ENCODE results near the gene CSH2. TPM values are rescaled to one million over a fixed set of nuclear protein-coding genes. Genes with fewer than 3 reads are reported as not detected.

CSH2 gene
- total and polyA plus RNA-seq, 2 of the 8 experiments (the other 6 are each of a cell fraction or from before 2014, with no cell fraction given) = 0.43 TPM; not detected in 1

GRCh38 chr17:63833026-63833740 lies 40.3 kb downstream of the CSH2 start:
- TF ChIP-seq POLR2A (IDR thresholded peaks at IDR 0.05; ENCODE audit: control extremely low read depth in 1 of 2, low read depth in 2 of 2, low read length in 2 of 2) = peak in 1 of 2 experiments; percentile 31; a peak in 1 of 3 replicates
- no peak for TF ChIP-seq PHF8 (conservative IDR thresholded peaks at IDR 0.05; ENCODE audit: low read depth, low read length)
- TF ChIP-seq POLR2AphosphoS5 (IDR thresholded peaks at IDR 0.05; ENCODE audit: low read depth, low read length) = 0 out of 2 replicates have a peak, but pooled peaks have one; percentile 28
- no peak for TF ChIP-seq RNF2 (IDR thresholded peaks at IDR 0.05; ENCODE audit: borderline replicate concordance, low read depth, low read length, missing control alignments, poor library complexity, severe bottlenecking)
- no peak for TF ChIP-seq NRF1 (IDR thresholded peaks at IDR 0.05; ENCODE audit: low read depth, low read length)
- TF ChIP-seq TCF12 (IDR thresholded peaks at IDR 0.05; ENCODE audit: low read depth, low read length) = no peak

More at GRCh38 chr17:63833026-63833740, 40.3 kb downstream of the CSH2 start:
- no peak overlapping the region for H2BK5ac ChIP-seq (ENCODE audit: low read depth, low read length)
- peaks cover under 1% of the 10 kb centered on the region; the same call in 1 of the 2 replicates for H3K23me2 ChIP-seq (ENCODE audit: low read depth, low read length)
- no peak overlapping the region for H4K91ac ChIP-seq (replicated peaks; ENCODE audit: insufficient read length, low read length)
- H2BK20ac ChIP-seq (ENCODE audit: low read length) = no peak overlapping the region
- no peak overlapping the region for H2BK12ac ChIP-seq (ENCODE audit: low read depth, low read length)
- H2BK15ac ChIP-seq (ENCODE audit: low read length) = no peak overlapping the region
- H3K27me3 ChIP-seq (replicated peaks in 1 of 4; ENCODE audit: control insufficient read depth in 3 of 4, extremely low read depth in 1 of 4, insufficient read depth in 3 of 4, low read length in 3 of 4) = no peaks in the 10 kb centered on the region
- H2AK5ac ChIP-seq (ENCODE audit: low read depth, low read length) = no peak overlapping the region
- H3K18ac ChIP-seq (ENCODE audit: extremely low read depth, low read length) = no peak overlapping the region
- no peak for DNase-seq (ENCODE audit: low read depth in 1 of 2, low spot score in 2 of 2)
- peaks cover 18% of the 10 kb centered on the region for H3K79me1 ChIP-seq (ENCODE audit: low read depth, low read length)
- no peak overlapping the region for H3K4me2 ChIP-seq (ENCODE audit: insufficient read depth in 1 of 2, low read depth in 2 of 2, low read length in 2 of 2)
- CTCF ChIA-PET (ENCODE audit: partially characterized antibody) = interaction anchor here (0.7 to 5.2 kb wide), 11 partner anchors 9 to 385 kb away, joined by 3 to 61 read pairs (median 3); no protein-coding TSS in a partner anchor
- H3K9me3 ChIP-seq (ENCODE audit: insufficient read depth in 2 of 2, low read depth in 1 of 2, low read length in 1 of 2) = no peaks in the 10 kb centered on the region
- H3K56ac ChIP-seq (replicated peaks; ENCODE audit: insufficient read length, low read depth, low read length) = no peak overlapping the region
- no peak overlapping the region for H3K4me3 ChIP-seq (ENCODE audit: extremely low read depth in 1 of 4, insufficient read depth in 2 of 4, low read depth in 3 of 4, low read length in 4 of 4)
- peaks cover 3 to 27% of the 10 kb centered on the region in 2 experiments for H4K20me1 ChIP-seq (replicated peaks in 1 of 2; ENCODE audit: control insufficient read depth in 1 of 2, insufficient read depth in 2 of 2, low read length in 2 of 2)
- no peak overlapping the region for H2AFZ ChIP-seq (ENCODE audit: low read length)
- no peak overlapping the region for H3K9ac ChIP-seq (replicated peaks in 1 of 4; ENCODE audit: extremely low read depth in 1 of 4, low read depth in 3 of 4, low read length in 3 of 4)
- 92% methylated on average over 14 of the region's 14 CpGs; no CpG with 5 or more reads in 1 of the 2 experiments for WGBS, 2 experiments (ENCODE audit: extremely low coverage in 1 of 2, insufficient coverage in 1 of 2, insufficient read length in 1 of 2, insufficient replicate concordance in 2 of 2, low coverage in 1 of 2, low lambda C conversion rate in 2 of 2, missing lambda C conversion rate in 1 of 2)
- H3K27ac ChIP-seq (ENCODE audit: low read depth, low read length) = no peak overlapping the region
- H3K14ac ChIP-seq (ENCODE audit: insufficient read length) = no peak overlapping the region
- H2BK120ac ChIP-seq (replicated peaks; ENCODE audit: low read depth, low read length) = no peak overlapping the region
- no peak overlapping the region for H4K5ac ChIP-seq (ENCODE audit: insufficient read length, low read depth, low read length)
- no peak overlapping the region; the same call in 1 of the 2 replicates for H4K8ac ChIP-seq (ENCODE audit: extremely low read depth, insufficient read depth, low read length)
- POLR2A ChIA-PET (ENCODE audit: partially characterized antibody) = interaction anchor here (0.9 to 32.3 kb wide), 5 partner anchors 1 to 77 kb away, joined by 3 to 593 read pairs (median 481); partner anchors contain the start of genes CCDC47, DDX42, FTSJ3 and PSMC5
- peaks cover 0 to 29% of the 10 kb centered on the region in 2 experiments for H3K79me2 ChIP-seq (ENCODE audit: control insufficient read depth in 1 of 2, insufficient read depth in 2 of 2, low read length in 2 of 2)
- peaks cover 0 to 10% (median 5%) of the 10 kb centered on the region in 4 experiments; a peak in 6 of 7 replicates for H3K4me1 ChIP-seq (replicated peaks in 1 of 4; ENCODE audit: control insufficient read depth in 3 of 4, insufficient read depth in 4 of 4, low read length in 3 of 4)
- H3K23ac ChIP-seq (ENCODE audit: insufficient read length) = no peak overlapping the region
- no peak overlapping the region for H3K4ac ChIP-seq (replicated peaks; ENCODE audit: insufficient read length, low read depth, low read length)
- peaks cover 42 to 65% (median 60%) of the 10 kb centered on the region in 4 experiments for H3K36me3 ChIP-seq (ENCODE audit: control insufficient read depth in 2 of 4, insufficient read depth in 4 of 4, low read length in 3 of 4)
- FAIRE-seq = no peak

All from H1 (cell line).